ENCODE measurements around the gene ST8SIA4.

The ST8SIA4 gene, protein sequence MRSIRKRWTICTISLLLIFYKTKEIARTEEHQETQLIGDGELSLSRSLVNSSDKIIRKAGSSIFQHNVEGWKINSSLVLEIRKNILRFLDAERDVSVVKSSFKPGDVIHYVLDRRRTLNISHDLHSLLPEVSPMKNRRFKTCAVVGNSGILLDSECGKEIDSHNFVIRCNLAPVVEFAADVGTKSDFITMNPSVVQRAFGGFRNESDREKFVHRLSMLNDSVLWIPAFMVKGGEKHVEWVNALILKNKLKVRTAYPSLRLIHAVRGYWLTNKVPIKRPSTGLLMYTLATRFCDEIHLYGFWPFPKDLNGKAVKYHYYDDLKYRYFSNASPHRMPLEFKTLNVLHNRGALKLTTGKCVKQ
- total RNA-seq, result 6.1 to 57.1 (median 32.7) reads per million in 18 experiments

DNA sequence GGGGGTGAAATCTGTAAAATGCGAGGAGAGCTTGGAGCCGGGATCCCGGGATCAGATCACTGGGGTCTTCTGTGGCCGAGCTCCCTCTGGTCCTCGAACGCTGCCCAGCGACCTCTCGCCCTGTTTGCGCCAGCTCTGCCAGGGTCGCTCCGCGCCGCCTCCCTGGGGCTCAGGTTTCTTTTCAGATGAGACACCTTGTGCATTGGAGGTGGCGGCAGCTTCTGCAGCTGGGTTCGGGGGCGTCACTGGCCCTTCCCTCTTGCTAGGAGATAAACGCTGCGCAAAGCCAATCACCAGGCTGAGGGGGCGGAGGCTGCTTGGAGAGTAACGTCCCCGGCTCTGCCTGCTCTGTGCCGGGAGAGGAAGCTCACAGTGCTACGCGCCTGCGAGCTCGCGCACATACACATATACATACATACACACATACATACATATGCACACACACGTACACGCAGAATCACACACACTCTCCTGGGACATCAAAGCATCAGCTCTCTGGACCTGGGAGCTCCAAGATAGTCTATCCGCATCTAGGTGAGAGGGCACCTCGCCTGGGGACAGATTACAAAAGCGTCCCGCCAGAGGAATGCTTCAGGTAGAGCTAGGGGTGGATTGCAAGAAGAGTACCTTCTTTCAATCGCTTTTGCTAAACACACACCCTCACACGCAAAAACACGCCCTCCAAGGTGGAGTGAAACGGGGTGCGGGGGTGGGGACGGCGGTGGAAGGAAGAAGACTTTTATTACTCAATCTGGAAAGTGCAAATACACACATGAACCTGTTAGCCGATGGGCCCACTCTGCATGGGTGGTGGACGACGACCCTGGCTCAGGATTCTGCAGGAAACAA, at the start of gene ST8SIA4:
ST8SIA4 (minus strand) TSS at position 244 of the 849 bp plus-strand sequence. CDS start 327 bp downstream, outside the sequence.
- peak; percentile 86 to 93 for DNase-seq

DNA sequence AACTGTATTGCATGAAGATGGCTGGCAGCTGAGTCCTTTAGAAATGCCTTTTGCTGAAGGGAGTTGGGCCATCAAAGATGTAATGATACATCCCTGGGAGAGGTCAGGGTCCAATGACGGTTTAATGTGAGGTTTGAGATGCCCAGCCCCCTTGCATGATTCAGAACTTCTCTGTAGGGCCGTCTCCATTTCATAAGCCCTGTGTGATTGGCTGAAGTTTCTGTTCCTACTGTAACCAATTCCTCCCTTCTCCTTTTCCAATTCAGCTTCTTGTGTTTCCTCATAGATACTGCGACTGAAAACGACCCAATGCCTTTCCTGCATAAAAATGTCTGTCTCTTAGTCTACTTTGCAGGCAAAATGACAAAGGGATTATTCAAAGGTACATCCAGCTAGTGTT, 47.9 kb upstream of the ST8SIA4 start:
- DNase-seq, result peak; percentile 5 to 25

DNA sequence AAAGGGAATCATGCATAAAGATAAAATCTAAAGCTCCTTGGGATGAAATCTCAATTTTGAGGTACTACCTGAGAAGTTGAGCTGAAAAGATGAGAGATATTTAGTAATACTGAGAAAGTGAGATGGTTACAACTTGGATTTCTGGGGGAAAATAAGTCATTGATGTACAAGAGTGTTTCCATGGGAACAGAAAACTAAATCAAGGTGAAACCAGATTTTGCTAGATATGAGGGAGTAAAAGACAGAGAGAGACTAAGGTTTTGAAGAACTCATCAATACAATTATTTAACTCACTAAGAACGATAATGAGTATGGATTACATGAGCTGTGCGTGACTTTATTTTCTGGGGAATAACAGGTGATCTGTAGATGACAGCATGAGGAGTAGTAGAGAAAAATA, 10.2 kb upstream of the ST8SIA4 start:
- DNase-seq, result no peak

DNA sequence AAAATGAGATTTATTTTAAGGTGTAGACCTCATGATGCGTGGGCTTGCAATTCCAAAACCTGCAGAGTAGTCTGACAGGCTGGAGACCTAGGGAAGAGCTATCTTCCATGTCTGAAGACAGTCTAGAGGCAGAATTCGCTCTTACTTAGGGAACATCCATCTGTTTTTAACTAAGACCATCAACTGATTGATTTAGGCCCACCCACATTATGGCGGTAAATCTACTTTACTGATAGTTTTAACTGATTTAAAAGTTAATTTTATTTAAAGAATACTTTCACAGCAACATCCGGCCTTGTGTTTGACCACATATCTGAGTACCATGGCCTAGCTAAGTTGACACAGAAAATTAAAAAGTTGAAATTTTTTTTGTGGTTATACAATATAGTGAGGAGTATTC, 6.0 kb upstream of the ST8SIA4 start:
- no peak for DNase-seq

DNA sequence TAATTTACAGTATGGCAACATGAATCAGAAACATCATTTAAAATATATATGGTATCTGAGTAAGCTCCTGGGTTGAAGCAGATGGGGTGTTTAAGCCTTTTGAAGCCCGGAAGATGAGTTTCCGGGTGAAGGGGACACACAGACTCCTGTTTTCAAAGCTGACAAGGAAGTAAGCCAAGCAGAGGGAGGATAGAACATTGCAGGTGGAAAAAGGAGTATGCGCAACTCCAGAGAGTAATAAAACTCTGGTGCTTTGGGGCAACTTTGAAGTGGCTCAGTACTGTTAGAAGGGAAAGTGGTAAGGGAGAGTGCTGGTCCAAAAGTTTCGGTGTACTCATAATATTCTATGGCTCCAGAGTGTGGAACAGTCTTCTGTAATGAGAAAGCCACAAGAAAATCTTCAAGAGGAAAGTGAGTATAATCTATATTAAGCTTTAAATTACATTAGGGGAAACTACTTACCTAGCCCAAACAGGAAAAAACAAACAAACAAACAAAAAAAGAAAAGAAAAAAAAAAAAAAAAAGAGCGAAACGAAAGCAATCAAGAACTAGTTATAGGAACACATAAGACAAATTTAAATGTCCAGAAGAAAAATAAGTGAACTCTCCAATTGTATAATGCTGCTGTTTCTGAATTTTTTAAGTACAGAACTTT, 2.3 kb upstream of the ST8SIA4 start:
- no peak for DNase-seq

DNA sequence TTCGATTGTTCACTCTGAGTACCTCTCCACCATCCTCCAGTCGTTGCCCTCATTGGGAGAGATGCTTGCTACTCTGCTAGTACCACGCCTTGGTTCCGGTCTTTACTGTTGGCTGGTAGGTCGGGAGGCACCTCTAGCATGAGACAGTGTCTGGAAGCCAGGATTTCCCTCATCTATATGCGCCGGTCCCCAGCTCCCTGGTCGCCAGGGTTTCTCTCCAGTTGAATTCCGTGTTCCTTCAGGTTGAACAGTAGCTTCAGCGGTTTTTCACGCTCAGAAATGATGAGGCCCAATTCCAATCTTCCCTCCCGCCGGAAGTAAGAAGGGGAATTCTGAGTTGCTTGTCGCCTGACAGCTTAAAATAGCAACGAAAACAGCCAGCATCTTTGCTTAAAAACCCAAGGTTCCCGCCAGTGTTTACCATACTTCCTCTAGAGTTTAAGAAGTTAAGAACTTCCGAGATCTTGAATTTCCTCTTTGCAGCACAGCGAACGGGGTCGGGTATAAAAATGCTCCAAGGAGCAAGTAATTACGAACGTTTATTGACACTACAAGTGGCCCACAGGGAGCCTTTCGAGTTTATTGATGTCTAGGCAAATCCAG, 1.3 kb upstream of the ST8SIA4 start:
- DNase-seq, result peak; percentile 36 to 43

DNA sequence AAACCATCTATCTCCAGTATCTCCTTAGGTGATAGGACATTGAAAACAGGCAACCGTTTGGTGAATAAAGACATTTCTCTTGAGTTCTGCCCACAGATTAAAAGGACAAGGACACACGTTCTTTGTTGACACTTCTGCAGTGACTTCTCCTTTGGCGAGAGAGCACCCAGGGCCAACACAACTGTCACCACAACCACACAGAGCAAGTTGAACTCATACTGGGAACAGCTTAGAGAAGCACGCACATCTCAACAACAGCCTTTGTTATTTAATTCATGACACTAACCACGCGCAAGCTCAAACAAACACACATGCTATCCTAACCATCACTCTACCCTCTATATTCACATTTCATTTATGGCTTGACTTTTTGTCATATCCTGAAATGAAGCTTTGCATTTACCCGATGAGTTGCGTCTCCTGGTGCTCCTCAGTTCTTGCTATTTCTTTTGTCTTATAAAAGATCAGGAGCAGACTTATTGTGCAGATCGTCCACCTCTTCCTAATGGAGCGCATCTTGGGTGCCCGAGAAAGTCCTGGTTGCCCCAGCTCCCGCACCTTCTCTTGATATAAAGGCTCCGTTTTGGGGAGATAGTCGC, 543 bp downstream of the ST8SIA4 start:
- DNase-seq, result peak; percentile 46 to 67

DNA sequence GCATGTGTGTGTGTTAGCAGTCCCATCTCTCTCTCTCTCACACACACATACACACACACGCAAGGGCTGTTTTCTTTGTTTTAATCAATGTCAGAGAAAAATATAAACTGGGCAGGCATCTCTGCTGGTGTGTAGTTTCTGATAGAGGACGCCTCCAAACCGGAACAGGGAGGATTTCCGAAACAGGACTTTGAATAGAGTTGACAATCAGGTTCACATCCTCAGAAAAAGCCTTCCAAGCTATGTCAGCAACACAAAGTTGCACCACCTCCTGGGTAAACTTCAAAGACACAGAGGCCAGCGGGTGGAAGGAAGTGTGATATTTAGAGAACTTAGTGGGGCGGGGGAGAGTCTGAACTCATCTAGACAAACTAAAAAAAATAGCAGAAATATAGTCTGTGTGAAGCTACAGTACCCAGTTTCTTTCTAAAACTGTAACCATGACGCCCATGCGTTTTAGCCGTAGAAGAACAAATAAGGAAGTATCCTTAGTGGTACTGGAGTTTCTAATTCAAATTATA, 1.2 kb downstream of the ST8SIA4 start:
- DNase-seq, result peak; percentile 93 to 95

DNA sequence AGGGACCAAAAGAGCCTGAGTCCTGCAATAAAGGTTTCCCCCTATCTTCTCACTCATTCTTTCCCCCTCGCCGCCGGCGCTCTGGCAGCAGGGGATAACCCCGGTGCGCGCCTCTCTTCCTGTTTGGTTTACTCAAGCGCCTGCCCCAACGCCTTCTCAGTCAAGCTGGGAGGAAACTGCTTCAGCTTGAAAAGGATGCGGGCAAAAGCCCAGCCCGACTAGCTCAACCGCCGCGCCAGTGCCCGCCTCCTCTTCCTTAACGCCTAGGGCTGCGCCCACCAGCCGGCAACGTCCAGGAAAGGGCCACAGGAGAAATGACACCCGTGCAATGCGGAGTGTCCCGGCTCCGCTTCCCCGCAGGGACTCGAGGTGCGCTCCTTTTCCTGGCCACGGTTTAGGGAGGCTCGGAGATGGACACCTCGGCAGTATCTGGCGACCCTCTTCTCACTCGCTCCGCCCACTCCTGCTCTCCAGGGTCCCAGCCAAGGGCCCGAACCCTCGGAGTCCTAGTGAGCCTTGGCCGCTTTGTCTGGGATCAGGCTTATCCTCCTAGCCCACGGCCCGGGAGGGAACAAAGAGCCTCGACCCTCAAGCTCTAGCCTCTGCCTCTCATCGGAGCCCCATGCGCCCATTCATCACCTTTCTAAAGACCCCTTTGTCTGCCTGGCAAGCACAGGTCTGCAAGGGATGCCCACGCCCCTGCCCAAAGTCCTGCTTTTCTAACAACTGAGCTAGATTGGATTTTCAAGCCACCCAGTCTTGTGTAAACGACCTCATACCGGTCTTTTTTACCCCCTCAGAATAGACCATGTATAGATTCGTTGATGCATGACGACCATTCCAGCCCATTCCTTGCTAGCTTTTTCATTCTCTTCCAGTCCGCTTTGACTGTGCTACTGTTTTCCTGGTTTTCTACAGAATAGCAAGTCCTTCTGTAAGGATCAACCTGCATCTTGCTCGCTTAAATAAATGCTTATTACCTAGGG, 2.0 kb downstream of the ST8SIA4 start:
- peak; percentile 86 to 93 for DNase-seq

DNA sequence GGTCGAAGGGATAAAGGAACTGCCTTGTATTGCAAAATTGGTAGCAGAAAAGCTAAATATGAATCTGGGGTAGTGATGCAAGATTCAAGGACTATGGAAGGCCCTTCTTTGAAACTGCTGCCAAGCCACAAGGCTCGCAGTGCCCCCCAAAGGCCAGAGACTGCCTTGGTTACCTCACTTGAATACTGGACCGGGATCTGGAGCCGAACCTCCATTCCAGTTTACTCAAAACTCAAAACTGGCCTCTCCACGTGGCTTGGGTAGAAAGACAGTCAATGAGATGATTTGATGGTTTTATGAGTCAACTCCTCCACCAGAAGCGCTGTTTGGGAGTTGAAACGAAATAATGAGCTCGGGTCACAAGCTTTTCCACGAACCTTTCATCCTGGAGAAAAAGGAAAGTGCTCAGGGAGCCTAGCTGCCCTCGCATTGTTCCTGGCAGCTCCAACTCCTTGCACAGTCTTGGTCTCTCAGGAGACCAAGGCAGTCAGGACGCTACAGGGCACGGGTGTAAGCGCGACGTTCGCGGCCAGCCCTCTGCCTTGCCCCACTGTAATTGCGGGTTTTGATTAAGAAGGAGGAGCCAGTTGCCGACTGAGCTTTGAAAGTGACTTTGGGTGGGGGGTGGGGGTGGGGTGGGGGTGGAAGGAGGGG, 2.8 kb downstream of the ST8SIA4 start:
- peak; percentile 57 to 75 for DNase-seq

DNA sequence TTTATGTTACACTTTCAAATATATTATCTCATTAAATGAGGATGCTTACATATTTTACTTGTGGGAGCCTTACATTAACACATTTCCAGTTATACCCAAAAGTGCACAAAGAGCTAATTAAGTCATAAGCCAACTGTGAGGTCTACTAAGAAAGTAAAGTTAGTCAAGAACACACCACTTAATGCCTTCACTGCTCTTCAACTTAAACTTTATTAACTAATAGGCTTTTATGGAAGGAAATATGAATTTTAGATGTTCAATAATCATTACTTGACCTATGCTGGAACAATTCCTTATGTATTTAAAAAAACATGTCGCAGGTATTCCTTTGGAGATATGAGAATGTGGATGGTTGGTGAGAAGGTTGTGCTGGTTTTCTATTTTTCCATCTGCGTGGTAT, 3.4 kb downstream of the ST8SIA4 start:
- no peak for DNase-seq

DNA sequence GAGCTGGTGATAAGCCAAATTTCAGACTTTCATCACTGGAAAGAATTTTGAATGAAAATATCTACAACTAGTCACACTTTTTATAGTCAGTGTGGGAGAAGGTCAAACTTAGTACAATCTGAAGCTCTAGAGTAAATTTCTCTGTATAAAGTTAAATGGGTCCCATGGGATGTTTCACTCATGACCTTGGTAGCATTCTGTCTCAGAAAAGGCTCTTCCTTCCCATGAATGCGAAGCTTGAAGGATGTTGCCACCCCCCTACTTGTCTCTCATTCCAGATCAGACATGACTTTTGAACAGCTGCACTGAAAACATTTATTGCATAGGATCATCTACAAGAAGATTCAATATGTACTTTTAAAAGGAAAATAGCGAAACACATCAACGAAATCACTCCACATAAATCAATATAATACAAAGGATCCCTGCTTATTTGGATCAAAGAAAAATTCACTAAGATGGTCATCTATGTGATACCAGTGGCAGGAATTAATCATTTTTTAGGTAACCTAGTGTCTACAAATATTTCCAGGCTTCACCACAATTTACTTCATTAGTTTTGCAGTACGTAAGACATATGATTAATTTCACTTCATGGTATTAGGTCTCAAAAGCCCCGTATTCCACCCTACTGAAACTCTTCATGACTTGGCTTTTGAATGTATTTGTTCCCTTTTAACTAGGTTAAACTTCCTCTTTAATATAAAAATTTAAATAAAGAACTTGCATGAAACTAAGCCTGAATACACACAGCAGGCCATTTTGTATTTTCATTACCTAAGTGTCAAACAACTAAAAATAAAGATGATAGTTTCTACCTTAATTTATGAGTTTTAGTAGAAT, 4.4 kb downstream of the ST8SIA4 start:
- DNase-seq, result peak; percentile 38 to 75

DNA sequence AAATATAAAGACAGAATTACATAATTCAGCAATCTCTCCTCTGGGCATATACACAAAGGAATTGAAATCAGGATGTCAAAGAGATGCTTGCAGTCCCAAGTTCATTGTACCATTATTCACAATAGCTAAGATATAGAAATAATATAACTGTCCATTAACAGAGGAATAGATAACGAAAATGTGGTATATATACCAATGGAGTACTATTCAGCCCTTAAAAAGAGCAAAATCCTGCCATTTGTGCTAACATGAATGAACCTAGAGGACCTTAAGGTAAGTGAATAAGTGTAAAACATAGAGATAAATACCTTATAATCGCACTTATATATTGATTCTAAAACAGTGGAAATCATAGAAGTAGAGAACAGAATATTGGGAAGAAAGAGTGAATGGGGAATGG, 7.0 kb downstream of the ST8SIA4 start:
- DNase-seq, result no peak

DNA sequence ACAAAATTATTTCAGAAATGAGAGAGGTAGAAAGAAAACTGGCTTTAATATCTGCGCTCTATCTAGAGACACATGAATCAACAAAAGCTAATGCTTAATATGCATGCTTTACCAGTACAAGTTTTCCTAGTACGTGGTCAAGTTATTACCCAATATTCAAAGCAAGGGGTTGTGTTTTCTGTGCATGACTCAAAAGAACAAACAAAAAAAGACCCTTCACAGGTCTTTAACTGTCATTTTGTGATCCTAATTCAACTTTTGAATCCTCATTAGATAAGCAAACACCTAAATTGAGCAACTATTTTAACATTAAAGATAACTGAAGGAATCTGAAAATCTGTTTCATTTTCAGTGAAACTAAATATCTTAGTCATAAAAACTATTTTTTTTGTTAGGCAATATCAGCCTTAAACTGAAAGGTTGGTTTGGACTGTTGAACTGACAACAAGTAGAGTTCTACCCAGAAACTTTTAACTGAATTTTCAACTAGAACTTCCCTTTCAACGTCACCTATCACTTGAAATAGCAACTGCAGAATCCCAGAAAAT, 12.5 kb downstream of the ST8SIA4 start:
- DNase-seq, result peak; percentile 8 to 56

DNA sequence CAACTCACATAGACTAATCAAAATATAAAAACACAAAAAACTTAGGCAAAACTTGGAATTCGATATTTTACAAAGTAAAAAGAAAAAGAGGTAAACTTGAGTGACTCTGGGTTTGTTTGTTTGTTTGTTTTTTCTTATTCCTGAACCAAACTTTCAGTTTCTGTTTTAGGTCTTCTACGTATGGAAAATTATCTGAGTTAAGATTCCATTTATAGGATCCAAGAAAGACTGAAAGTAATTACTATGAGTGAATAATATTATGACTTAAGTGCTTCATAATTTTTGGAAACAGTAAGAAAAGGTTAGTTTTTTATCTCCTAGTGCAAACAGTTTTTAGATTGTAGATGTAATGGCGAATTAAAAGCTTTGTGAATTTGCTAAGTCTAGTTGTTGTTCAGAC, 13.2 kb downstream of the ST8SIA4 start:
- peak in 1 of 2 donors; percentile 19 for DNase-seq

DNA sequence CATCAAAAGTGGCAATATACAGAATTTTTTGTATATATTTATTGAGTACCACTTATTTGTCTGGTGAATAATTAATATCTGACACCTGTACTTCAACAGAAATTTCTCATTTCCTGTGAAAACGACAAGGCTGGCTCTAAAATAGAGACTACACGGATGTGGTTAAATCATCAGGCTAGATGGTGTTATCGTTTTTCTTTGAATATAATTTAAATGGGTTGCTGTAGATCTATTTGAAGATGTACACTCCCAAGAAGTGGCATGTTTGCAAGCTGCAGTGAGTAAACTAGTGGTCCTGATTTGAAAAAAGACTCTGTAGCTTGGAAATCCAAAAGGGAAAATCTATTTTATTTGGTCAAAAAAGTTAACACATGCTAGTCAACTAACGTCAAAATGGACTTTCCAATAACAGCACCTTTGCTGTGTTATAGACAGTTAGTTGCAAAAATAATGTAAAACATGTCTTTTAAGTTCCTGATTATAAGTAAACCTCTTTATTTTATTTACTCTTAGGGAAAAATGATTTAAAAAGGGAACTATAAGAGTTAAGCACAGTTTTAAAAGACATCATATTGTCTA, 13.8 kb downstream of the ST8SIA4 start:
- DNase-seq, result peak in 1 of 2 donors; percentile 41

DNA sequence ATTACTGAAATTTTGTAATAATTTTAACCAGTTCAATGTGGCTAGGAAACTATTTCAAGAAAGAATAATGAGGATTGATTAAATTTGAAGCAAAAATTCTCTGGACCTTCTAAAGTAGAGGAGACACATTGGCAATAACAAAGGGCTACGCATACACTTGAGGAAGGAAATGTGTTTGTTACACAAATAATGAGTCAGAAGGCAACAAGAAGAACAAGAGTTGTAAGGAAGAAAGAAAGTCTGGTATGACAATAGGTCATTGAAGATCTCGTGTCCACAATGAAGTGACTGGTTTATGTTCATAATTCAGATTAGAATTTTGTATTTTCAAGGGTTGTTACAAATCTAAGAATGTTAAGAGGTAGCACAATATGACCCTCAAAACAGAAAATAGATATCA, 25.8 kb downstream of the ST8SIA4 start:
- peak; percentile 21 to 67 for DNase-seq

DNA sequence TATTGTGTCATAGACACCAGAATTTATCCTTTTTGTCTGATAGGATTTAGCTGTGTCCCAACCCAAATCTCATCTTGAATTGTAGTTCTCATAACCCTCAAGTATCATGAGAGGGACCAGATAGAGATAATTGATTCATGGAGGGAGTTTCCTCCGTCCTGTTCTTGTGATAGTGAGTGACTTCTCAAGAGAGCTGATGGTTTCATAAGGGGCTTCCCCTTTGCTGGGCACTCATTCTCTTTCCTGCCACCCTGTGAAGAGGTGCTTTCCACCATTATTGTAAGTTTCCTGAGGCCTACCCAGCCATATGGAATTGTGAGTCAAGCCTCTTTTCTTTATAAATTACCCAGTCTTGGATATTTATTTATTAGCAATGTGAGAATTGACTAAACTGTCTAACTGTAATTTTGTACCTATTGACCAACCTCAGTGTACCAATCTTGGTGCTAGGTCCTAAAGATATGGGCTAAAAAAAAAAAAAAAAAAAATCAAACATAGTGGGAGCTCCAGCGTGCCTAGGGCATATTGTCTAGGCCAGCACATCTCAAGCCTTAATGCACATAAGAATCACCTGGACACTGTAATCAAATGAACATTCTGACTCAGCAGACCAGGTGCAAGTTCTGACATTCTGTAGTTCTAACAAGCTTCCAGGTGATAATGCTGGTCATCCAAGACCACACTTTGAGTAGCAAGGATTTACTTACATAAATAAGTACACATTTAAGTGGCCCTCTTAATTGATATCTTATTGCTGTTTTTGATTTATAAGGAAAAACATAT, 30.5 kb downstream of the ST8SIA4 start:
- DNase-seq, result no peak

Data from inflammatory macrophage (primary cell).